ENCODE data around the gene ANKS1B.

GRCh38 chr12:99809909-99810308 lies 174.8 kb downstream of the ANKS1B start:
- TF ChIP-seq CTCF (IDR thresholded peaks at IDR 0.05; ENCODE audit: insufficient read depth, low read depth, low read length), result no peak
- TF ChIP-seq EZH2 (IDR thresholded peaks at IDR 0.05; ENCODE audit: insufficient read depth, low read length), result no peak
